ENCODE measurements around the gene QRSL1. TPM values are rescaled to one million over a fixed set of nuclear protein-coding genes. Genes with fewer than 3 reads are reported as not detected.

Gene QRSL1
- total and polyA plus RNA-seq, 7 donors = 8.3 to 15.6 (median 9.4) TPM

DNA sequence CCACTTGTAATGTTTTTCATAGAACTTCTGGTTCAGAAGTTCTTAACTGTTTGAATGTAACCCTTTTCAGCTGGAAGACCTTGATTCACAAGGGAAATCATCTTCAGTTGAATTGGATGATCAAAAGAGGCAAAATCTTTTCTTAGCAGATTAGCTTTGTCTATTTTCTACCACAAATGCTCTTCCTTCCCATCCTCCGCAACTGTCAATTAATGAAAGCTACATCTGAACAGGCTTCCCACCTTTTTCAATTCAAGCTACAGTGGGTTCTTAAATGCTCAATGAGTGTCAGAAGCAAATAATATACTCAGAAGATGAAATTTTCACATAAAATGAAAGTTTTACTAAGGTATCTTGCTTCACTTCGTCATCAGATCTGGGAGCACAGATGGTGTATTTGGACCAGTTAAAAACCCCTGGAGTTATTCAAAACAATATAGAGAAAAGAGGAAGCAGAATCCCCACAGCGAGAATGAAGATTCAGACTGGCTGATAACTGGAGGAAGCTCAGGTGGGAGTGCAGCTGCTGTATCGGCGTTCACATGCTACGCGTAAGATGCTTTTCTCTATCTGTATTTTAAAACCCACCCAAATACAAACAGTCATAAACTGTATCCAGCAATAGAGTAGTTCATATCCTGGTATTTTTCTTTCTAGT lies 19.4 kb downstream of the QRSL1 start:
- no peak for DNase-seq
- Histone ChIP-seq H3K4me1 (no peaks in the 10 kb centered on the region), H3K36me3 (peaks cover 5 to 79% (median 22%) of the 10 kb centered on the region in 4 donors), H3K9me3 (no peaks in the 10 kb centered on the region), H3K4me3 (no peak overlapping the region), H3K27ac (no peak overlapping the region), H3K27me3 (no peaks in the 10 kb centered on the region)
- WGBS, 2 donors = 76 to 93% methylated on average over 7 of the region's 7 CpGs
- TF ChIP-seq POLR2A (IDR thresholded peaks at IDR 0.05) (no peak), POLR2AphosphoS5 (IDR thresholded peaks at IDR 0.05) (no peak), EP300 (IDR thresholded peaks at IDR 0.05) (no peak), CTCF (IDR thresholded peaks at IDR 0.05) (no peak)
- intact Hi-C loops (cut with DNase I) = no loop called here

DNA sequence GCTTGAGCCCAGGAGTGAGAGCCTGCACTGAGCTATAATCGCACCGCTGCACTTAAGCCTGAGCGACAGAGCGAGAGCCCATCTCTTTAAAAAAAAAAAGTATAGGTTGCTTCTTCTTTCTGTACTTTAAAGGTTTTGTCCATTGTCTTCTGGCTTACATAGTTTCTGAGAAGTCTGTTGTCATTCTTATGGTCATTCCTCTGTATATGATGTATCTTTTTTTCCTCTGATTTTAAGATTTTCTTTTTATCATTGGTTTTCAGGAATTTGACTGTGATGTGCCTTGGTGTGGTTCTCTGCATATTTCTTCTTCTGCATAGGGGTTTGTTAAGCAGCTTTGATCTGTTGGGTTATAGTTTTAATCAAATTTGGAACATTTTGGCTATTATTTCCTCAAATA lies 29.1 kb downstream of the QRSL1 start:
- TF ChIP-seq EP300 (IDR thresholded peaks at IDR 0.05) (no peak), POLR2A (IDR thresholded peaks at IDR 0.05) (no peak), CTCF (IDR thresholded peaks at IDR 0.05) (no peak), POLR2AphosphoS5 (IDR thresholded peaks at IDR 0.05) (no peak)
- Histone ChIP-seq H3K9me3 (peaks cover 0 to 4% (median under 1%) of the 10 kb centered on the region in 4 donors), H3K4me3 (no peak overlapping the region), H3K4me1 (peaks cover 0 to 9% (median 0%) of the 10 kb centered on the region in 4 donors), H3K27me3 (no peaks in the 10 kb centered on the region), H3K36me3 (peaks cover 0 to 84% (median 26%) of the 10 kb centered on the region in 4 donors), H3K27ac (no peak overlapping the region)
- 98% methylated on average over 4 of the region's 4 CpGs for WGBS, 2 donors
- intact Hi-C loops (cut with DNase I) = no loop called here
- DNase-seq = no peak

DNA sequence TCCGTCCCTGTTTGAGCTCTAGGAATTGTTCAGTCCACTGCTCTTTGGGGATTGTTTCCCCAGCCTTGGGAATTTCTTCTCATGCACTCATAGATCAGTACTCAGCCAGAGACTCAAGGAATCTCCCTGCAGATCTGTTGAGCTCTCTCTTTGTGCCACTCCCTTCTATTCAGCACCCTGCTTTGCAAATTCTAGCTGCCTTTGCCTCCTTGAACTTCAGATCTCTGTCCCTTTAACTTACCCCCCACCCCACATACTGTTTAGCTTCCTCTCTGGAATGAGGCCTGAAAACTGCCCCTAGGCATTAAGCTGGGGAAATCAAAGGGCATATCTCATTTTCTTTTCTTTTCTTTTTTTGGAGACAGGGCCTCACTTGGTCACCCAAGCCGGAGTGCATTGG lies 30.5 kb downstream of the QRSL1 start:
- Histone ChIP-seq H3K9me3 (peaks cover 0 to 4% (median under 1%) of the 10 kb centered on the region in 4 donors), H3K4me3 (no peak overlapping the region), H3K4me1 (peaks cover 0 to 9% (median 0%) of the 10 kb centered on the region in 4 donors), H3K27me3 (no peaks in the 10 kb centered on the region), H3K27ac (no peak overlapping the region), H3K36me3 (peaks cover 0 to 87% (median 23%) of the 10 kb centered on the region in 4 donors)
- no peak for TF ChIP-seq POLR2AphosphoS5 (IDR thresholded peaks at IDR 0.05)
- TF ChIP-seq POLR2A (IDR thresholded peaks at IDR 0.05) = no peak
- no peak for TF ChIP-seq EP300 (IDR thresholded peaks at IDR 0.05)
- no peak for TF ChIP-seq CTCF (IDR thresholded peaks at IDR 0.05)
- intact Hi-C loops (cut with DNase I) = no loop called here
- WGBS, 2 donors = 96 to 98% methylated on average over 2 of the region's 2 CpGs
- no peak for DNase-seq

DNA sequence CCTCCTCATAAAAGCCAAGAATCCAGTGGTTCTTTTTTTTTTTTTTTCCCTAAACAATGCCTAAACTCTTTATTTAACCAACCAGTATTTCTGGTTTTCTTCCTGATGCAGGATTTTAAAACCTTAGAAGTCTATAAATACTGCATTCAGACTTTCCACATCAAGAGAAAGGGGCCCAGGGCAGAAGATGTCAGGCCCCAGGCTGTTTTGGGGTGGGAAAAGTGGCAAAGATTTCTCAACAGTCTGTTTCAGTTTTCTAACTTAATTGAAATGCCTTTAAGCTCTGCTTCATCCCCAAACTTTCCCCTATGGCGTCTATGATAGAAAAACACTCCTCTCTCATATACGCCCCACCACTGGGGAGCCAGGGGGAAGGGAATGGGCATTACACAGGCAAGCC lies 33.1 kb downstream of the QRSL1 start:
- H3K4me1 ChIP-seq = peaks cover 0 to 9% (median 0%) of the 10 kb centered on the region in 4 donors
- intact Hi-C loops (cut with DNase I) = no loop called here
- H3K9me3 ChIP-seq = peaks cover 0 to 4% (median under 1%) of the 10 kb centered on the region in 4 donors
- H3K27ac ChIP-seq = no peak overlapping the region
- H3K27me3 ChIP-seq = no peaks in the 10 kb centered on the region
- TF ChIP-seq POLR2A (IDR thresholded peaks at IDR 0.05) (no peak), CTCF (IDR thresholded peaks at IDR 0.05) (no peak), POLR2AphosphoS5 (IDR thresholded peaks at IDR 0.05) (no peak), EP300 (IDR thresholded peaks at IDR 0.05) (no peak)
- H3K4me3 ChIP-seq = no peak overlapping the region
- H3K36me3 ChIP-seq = peaks cover 0 to 83% (median 14%) of the 10 kb centered on the region in 4 donors
- WGBS, 2 donors = 87 to 97% methylated on average over 2 of the region's 2 CpGs
- DNase-seq = no peak
